ENCODE measurements around the gene PPP1CA.
A peak's percentile ranks its signal among the peaks of the same experiment; 100 is the strongest.

The PPP1CA gene

DNA sequence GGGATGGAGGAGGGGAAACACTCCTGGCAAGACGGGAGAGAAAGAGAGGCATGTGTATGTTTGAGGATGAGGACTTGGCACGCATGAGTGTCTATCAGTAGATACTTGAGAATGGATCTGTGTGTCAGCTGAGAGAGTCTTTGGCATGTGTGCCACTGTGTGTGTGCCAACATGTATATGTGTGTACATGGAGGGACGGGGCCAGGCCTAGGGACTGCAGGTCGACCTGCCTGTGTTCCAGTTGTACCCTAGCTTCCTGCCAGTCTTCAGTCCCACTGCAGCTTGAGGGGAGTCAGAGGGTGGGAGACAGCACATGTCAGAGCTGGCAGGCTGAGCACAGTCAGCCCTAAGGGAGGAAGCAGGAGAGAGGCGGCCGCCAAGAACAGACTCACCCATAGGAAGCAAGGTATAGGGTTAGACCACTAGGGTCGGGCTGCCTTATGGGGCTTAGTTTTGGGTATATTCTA is 33.9 kb downstream of the PPP1CA start:
- DNase-seq = no peak

DNA sequence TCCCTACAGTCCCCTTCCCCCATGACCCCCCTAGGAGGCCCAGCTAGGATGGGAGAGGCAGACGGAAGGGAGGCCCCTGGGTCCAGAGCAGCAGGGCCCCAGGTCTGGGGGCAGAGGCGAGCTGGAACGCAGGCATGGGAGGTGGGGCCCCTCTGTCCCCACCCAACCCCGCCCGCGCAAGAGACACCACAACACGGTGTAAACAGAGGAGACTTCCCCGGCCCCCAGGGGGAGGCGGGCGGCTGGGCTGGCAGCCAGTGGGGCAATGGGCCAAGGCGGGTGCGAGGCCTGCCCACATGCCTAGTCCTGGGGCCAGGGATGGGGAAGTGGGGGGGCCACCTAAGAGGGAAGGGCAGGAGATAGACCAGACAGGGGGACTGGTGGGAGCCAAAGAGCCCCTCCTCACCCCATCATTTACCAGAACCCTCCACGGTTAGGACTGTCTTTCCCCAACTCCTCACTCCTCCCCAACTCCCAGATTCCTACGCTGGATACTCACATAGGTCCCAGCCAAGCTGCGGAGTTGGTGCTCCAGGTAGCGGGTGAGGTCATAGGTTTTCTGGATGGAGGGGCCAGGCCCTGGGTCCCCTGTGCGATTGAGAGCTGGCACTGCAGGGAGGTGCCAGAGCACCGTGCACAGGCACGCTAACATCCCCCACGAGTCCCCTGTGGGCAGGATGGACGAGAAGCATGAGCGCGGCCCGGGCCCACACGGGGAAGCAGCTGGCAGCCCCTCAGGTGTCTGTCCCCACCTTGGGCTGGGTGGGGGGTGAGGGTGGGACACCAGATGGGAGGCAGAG is 34.5 kb downstream of the PPP1CA start:
- no peak for DNase-seq

GRCh38 chr11:67366546-67366945 is 35.1 kb downstream of the PPP1CA start:
- no peak for DNase-seq

DNA sequence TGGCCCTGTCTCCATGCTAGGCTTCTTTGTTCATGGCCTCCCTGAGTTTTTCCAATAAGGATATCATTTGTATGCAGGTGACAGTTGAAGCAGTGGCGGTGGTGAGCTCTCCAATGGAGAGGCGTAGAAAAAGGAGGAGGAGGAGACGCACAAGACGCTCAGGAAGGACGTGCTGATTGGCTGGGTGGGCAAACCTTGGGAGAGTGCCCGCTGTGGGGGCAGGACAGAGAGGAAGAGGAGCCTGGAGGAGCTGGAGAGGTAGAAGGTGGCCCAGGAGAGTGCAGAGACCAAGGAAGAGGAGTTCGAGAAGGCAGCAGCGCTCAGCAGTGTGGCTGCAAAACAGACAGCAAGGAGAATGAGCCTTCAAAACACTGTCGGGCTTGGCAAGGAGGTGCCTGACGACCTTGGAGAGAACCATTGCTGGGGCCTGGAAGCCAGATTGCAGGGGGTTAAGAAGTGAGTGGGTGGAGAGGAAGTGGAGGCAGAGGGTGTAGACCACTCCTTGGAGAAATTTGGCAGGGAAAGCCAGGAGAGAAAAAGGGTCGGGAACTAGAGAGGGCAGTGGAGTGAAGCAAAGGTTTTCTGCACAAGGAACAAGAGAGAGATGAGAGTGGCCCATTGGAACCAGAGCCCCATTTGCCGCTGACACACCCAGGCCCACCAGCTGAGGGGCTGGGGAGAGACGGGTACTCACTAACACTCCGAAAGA is 35.8 kb downstream of the PPP1CA start:
- DNase-seq = no peak

- no peak for DNase-seq
Measured at GRCh38 chr11:67364783-67365722, 36.6 kb downstream of the PPP1CA start.

GRCh38 chr11:67364169-67364568 is 37.5 kb downstream of the PPP1CA start:
- DNase-seq = no peak

DNA sequence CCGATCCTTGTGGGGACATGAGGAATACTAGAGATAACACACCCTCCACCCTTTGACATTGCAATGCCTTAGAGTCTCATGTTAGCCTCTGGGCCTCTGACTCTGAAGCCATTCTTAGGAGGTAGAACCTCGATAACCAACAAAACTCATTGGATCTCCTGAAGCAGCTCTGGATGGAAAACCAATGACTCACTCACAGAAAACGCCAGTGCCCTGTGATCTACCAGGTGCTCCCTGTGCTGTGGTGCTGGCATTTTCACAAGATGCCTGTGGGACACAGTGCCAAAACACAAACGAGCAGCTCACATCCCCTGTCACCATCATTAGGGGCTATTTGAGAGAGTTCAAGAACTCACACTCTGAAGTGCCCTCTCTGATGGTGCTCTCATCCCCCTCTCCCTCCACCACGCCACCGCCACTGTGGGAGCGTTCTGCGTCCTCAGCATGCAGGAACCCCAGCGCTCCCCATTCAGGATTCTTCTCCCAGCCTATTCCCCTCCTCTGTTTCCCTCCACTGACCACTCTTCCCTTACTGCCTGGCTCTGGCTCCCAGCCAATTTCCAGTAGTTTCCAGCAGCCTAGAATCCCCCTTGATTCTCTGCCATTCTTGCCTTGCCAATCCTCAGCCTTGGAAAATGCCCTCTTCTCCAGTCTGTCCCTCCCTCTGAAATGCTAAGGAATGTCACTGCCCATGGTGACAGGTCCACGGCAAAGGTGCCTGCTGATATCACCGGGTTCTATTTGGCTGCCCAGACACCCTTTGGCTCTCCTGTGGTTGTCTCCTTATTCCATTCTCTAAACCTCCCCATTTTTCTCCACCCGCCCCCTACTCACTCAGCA is 43.6 kb downstream of the PPP1CA start:
- DNase-seq = no peak

DNA sequence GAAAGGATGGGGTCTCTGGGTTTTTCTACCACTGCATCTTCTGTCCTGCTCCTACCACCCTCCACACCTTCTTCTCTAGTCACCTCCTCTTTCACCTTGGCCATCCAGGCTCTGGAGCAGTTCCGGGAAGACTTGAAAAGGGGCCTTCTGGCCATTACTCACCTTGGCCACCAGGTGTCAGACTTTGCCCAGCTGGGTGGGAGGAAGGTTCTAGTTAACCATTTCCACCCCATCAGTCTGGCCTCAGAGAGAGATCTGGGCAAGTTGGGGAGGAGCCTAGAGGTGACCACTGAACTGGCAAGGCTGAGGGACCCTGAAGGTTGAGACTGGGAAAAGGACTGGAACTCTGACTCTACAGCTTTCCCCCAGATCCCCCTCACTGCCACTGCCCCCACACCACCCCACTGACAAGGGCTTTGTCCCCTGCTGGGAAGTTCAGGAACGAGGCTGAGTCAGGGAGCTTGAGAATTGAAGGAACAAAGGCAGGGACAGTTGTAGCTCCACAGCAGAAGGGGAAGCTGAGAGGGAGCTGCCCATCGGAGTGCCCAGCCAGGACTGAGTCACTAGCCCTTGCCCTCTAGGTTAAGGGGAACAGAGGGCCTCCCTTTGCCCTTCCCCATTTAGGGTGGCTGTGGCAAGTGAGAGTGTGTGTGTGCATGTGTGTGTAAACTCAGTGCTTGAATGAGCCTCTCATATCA is 44.6 kb downstream of the PPP1CA start:
- DNase-seq = peak; percentile 54 to 56

DNA sequence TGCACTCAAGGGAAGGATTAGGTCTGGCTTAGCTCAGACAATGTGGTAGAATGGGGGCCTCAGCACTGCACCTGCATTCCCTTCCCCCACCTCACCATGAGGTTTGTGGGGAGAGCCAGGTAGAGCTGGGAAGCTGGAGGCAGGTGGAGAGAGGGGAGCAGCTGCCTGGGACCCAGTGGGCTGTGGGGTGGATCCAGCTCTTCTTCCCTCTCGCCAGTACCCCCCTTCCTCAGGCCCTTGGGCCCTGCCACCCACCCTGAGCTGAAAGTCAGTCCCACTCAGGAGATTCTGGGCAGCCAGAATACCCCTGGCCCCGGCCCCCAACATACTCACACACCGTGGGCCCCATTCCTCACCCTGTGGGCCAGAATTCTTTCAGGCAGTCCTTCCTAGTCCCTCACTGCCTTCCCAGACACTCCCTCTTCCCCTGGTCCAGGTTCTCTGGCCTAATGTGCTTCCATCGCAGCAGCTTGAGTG is 45.2 kb downstream of the PPP1CA start:
- DNase-seq = no peak

DNA sequence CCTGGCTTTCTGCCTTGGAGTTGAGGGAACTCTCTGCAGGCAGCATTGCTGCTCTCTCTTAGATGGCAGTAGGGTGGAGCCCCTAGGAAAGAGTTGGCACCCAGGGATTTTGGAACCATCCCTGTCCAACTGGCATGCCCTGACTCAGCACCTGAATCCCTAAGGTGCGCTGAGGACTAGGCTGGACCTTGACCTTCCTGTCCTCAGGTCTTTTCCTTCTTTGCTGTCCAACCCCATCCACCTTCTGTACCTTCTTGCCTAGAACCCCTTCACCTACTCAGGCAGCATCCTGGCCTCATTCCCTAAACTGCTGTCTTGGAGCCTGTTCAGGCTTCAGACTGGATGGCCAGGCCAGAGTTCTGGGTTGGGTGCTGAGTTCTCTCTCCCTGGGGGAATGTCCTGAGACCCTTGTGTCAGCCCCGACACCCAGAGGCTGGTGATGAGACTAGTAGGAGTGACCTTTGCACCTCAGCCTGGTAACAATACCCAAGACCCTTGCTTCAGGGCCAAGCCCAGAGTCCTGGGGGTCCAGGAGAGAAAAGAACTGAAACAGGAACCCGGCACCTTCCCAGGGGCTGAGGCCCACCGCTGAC is 45.8 kb downstream of the PPP1CA start:
- DNase-seq = no peak

DNA sequence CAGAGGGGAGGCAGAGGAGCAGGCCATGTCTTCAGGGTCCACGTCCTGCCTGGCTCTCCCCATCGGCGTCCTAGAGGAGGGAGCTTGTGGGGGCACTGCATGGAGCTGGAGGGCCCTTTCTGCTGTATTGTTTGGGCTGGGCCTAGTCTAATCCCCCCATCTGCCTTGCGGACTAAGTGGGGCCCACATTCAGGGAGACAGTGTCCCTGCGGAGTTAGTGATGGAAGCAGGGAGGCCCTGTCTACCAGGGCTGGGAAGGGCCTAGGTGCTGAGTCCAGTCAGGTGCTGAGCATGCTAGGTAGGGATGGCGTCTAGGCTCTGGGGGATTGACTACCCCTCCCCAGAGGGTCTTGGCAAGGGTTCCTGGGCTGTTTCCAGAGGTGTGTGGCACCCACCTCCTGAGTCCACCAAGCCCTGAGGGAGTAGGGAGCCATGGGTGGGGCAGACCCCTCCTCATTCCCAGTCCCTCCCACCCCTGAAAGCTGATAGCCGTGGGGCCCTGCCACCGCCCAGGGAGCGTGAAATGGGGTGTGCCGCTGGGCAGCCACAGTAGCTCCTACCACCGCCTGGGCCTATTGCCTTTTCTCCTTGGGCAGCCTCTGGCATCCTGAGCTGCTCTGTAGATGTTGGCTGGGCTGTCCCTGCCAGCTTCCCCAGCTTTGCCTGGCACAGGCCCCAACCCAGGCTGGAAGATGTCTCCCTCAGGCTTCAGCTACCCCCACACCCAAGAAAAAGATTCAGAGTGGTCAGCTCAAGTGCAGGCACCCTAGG is 46.5 kb downstream of the PPP1CA start:
- no peak for DNase-seq

DNA sequence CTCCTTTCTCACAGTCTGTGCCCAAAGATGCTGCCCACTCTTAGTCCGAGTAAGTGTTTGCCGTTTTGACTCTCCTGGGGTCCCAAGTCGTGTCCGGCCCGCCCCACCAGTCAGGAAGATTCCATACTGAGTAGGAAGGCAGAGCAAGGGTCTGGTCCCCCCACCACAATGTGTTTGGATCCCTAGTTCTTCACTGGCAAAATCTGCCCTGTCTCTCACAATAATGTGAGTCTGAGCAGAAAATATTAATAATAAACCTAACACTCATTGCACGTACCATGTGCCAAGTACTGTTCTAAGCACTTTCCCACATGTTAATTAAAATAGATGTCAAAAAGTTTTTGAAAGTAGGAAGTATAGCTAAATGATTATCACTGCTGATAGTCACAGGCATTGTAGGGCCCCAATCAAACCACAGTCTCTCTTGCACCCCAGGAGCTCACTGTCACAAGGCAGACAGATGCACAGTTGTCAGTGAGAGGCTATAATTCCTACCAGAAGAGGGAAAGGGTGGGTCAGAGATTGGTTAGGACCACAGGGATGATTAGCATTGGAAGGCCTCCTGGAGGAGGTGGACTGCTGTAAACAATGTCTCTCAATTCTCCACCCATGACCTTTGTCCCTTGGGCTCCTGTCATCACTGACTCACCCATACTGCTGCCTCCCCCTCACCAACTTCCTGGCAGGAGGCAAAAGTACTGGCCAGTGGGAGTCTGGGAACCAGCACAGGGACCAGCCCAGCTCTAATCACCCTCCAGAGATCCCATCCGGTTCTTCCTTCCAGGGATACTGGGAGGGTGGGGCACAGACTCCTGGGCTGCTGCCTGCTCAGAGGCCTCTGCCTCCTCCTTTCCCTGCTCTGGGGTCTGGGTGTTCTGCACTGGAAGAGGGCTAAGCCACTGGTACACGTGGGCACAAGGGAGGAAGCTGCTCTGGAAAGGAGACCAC is 47.3 kb downstream of the PPP1CA start:
- no peak for DNase-seq

- DNase-seq = peak; percentile 94
Measured at GRCh38 chr11:67353317-67354074, 48.2 kb downstream of the PPP1CA start, which contains the start of gene POLD4. Gene POLD4 (minus strand): TSS chr11:67353546. CDS start chr11:67353399, 147 bp downstream.

DNA sequence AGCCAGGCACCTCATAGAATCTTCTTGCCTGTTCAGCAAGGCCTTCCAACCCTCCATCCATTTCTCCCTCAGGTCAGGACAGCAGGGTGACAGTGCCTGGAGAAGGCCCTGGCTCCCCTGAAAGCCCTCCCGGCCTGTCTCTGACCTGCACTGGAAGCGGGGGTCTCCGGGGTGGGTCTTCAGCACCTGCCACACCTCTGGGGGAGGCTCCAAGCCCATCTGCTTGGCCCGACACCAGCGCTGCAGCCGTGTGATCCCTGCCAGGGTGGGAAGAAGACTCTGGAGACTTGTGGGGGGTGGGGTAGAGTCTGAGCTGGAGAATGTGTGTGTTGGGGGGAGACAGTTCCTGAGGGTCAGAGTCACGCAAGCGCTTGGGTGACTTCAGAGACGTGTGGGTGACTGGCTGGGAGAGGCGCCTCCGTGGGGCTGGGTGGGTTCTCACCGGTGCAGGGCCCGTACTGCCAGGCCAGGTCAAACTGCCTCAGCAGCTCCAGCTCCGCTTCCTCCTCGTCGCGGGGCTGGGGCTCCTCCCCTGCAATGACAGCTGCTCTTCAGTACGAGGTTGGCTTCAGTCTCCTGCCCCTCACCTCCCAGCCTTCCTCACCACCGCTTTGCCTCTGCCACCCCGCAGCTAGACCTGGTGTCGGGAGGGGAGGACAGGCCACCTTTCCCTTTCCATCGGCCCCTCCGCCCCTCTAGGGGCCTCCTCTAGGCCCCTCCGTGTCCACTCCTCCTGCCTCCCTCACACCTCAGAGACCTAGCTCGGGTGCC is 48.9 kb downstream of the PPP1CA start:
- DNase-seq = no peak

GRCh38 chr11:67351275-67352005 is 50.2 kb downstream of the PPP1CA start:
- peak; percentile 56 to 61 for DNase-seq

GRCh38 chr11:67349928-67350465 is 51.7 kb downstream of the PPP1CA start:
- DNase-seq = no peak
